Adrenal gland (tissue), 12 donors: ENCODE measurements around the gene CIBAR2. TPM values are rescaled to one million over a fixed set of nuclear protein-coding genes. Genes with fewer than 3 reads are reported as not detected.

Experiments used
- DNase-seq, 7 donors: peaks; one replicate each; pipeline ENCODE4 v3.0.0-alpha.2; 2019 to 2020
- H3K27ac ChIP-seq, 5 donors: fragments of 200-600 bp; sonication (generic) in 4 of 5; 1 replicate in 3 of 5; 2 replicates in 2 of 5; pipeline versions ENCODE4 v1.5.1 to v1.8.0; 2016 to 2020; ENCODE audit warnings: mild to moderate bottlenecking in 1 of 5
- H3K27me3 ChIP-seq: fragments of 200-600 bp; 2 replicates; pipeline ENCODE4 v1.8.0; 2021
- H3K36me3 ChIP-seq, 2 donors: fragments of 200-600 bp; replicated peaks in 1 of 2; 1 replicate in 1 of 2; 2 replicates in 1 of 2; pipeline versions ENCODE4 v1.5.1 to v1.8.0; 2018 to 2022
- H3K4me1 ChIP-seq, 2 donors: fragments of 200-600 bp; replicated peaks in 1 of 2; 1 replicate in 1 of 2; 2 replicates in 1 of 2; pipeline versions ENCODE4 v1.5.1 to v1.8.0; 2018 to 2021
- H3K4me3 ChIP-seq, 4 donors: fragments of 200-600 bp; sonication (generic) in 3 of 4; one replicate each; pipeline ENCODE4 v1.5.1; 2016 to 2018
- H3K9me3 ChIP-seq, 3 donors: fragments of 200-600 bp; sonication (generic) in 1 of 3; replicated peaks in 1 of 3; 1 replicate in 2 of 3; 2 replicates in 1 of 3; pipeline versions ENCODE4 v1.5.1 to v1.8.0; 2016 to 2021
- POLR2A ChIP-seq, 2 donors: fragments of 450-650 bp; IDR thresholded peaks; one replicate each; pipeline ENCODE4 v1.6.1; 2017; ENCODE audit warnings: antibody characterized with exemption in 2 of 2, mild to moderate bottlenecking in 2 of 2, moderate library complexity in 1 of 2
- WGBS, 4 donors: extraction: QIAGEN DNeasy Blood & Tissue Kit in 2 of 4; methylation state at CpG; one replicate each; pipeline versions ENCODE4 v1.1.5 to v1.1.7; 2013 to 2017; 5-methylcytosine and 5-hydroxymethylcytosine counted together
- intact Hi-C, 2 donors: fragments of 100-400 bp; cut with DNase I; formaldehyde crosslinking; loops; one replicate each; pipeline versions ENCODE4 v1.14.1 to v1.15.0; 2022 to 2023
- polyA plus RNA-seq, 3 donors: library from polyadenylated mRNA; stranded (reverse); fragments of 200-250 nt in 2 of 3; fragments of 350-450 nt in 1 of 3; fragmentation: Illumina TruSeq in 1 of 3; extraction: RNeasy Lipid Tissue Mini Kit (QIAGEN cat#74804) in 1 of 3; gene quantifications; one replicate each; pipeline ENCODE4 v1.2.3, GENCODE V29; 2013 to 2014
- total RNA-seq, 9 donors: library from RNA; depleted of rRNA in 4 of 9; stranded (reverse); fragments of >200 nt in 4 of 9; fragments of 120-200 nt in 1 of 9; fragmentation: NEBNext Ultra II Directional in 1 of 9; extraction: Animal tissue kit (Norgen Biotek cat#: 25700) in 1 of 9; gene quantifications; one replicate each; pipeline versions ENCODE4 v1.1.0 to v1.2.4, GENCODE V29; 2013 to 2023
- TF ChIP-seq, protein P1 (sequence below), 6 experiments: fragments of 450-650 bp in 4 of 6; fragments of 200-600 bp in 2 of 6; sonication (generic) in 1 of 6; IDR thresholded peaks; 1 replicate in 5 of 6; 2 replicates in 1 of 6; pipeline versions ENCODE4 v1.5.1 to v1.8.0; 2016 to 2021; ENCODE audit warnings: antibody characterized with exemption in 6 of 6, mild to moderate bottlenecking in 2 of 6, moderate library complexity in 1 of 6
- donor health status: healthy with polysubstance abuse.
- donor health status: Bipolar disorder and iron deficiency.
- donor health status: DM: yes; HTN: yes; CAD: no.
- donor health status: DM: no; HTN: no; CAD: no.
- donor health status: DM: no; HTN: no; CAD: no.
- donor health status: DM: yes; HTN: yes; CAD: no.

The CIBAR2 gene
- total and polyA plus RNA-seq, 12 donors = 0.17 to 2.6 (median 0.73) TPM; not detected in 4

DNA sequence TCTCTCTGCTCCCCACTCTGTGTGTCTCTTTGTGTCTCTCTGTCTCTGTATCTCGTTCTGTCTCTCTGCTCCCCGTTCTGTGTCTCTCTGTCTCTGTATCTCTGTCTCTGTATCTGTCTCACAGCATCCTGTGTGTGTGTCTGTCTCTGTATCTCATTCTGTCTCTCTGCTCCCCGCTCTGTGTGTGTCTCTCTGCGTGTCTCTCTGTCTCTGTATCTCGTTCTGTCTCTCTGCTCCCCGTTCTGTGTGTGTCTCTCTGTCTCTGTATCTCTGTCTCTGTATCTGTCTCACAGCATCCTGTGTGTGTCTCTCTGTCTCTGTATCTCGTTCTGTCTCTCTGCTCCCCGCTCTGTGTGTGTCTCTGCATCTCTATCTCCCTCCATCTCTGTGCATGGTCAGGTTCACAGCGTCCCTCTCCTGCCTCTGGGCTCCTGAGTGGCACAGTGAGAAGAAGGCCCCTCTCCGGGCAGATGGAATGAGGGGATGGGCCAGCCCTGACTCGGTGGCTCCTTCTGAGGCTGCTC, 38.9 kb upstream of the CIBAR2 start:
- 70 to 79% (median 76%) methylated on average over 9 to 11 of the region's 11 CpGs for WGBS, 4 donors
- TF ChIP-seq, protein P1, sequence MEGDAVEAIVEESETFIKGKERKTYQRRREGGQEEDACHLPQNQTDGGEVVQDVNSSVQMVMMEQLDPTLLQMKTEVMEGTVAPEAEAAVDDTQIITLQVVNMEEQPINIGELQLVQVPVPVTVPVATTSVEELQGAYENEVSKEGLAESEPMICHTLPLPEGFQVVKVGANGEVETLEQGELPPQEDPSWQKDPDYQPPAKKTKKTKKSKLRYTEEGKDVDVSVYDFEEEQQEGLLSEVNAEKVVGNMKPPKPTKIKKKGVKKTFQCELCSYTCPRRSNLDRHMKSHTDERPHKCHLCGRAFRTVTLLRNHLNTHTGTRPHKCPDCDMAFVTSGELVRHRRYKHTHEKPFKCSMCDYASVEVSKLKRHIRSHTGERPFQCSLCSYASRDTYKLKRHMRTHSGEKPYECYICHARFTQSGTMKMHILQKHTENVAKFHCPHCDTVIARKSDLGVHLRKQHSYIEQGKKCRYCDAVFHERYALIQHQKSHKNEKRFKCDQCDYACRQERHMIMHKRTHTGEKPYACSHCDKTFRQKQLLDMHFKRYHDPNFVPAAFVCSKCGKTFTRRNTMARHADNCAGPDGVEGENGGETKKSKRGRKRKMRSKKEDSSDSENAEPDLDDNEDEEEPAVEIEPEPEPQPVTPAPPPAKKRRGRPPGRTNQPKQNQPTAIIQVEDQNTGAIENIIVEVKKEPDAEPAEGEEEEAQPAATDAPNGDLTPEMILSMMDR (IDR thresholded peaks at IDR 0.05) = no peak
- TF ChIP-seq POLR2A (IDR thresholded peaks at IDR 0.05) = no peak
- no peak for DNase-seq
- Histone ChIP-seq H3K4me3 (no peak overlapping the region), H3K36me3 (no peaks in the 10 kb centered on the region), H3K4me1 (peaks cover 3 to 34% of the 10 kb centered on the region in 2 donors), H3K27me3 (no peaks in the 10 kb centered on the region), H3K27ac (peak overlapping the region in 2 of 5 donors; percentile 71 to 76), H3K9me3 (no peaks in the 10 kb centered on the region)
- intact Hi-C loops = no loop called here

DNA sequence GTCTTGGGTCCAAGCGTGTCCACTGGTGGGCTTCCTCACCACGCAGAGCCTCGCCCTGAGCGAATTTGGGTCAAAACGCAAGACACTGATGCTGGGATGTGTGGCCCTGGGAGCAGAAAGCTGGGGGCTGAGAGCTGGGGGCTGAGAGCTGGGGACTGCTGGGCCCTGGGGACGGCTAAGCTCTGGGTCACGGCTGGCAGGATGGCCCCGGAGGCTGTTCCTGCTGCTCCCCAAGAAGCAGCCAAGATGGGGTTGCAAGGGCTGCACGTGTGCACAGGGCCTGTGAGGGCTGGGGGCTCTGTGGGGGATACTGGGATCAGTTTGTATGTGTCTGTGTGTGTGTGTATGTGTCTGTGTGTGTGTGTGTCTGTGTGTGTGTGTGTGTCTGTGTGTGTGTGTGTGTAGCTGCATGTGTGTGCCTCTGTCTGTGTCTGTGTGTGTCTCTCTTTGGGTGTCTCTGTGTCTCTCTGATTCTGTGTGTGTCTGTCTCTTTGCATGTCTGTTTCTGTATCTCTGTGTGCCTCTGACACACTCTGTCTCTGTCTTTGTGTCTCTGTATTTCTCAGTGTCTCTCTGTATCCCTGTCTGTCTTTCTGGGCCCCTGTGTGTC, 38.2 kb upstream of the CIBAR2 start:
- H3K4me1 ChIP-seq = peaks cover 3 to 41% of the 10 kb centered on the region in 2 donors
- WGBS, 4 donors = 91 to 100% (median 96%) methylated on average over 1 to 9 of the region's 9 CpGs
- H3K36me3 ChIP-seq = no peaks in the 10 kb centered on the region
- intact Hi-C loops = no loop called here
- DNase-seq = no peak
- H3K27ac ChIP-seq = no peak overlapping the region
- no peaks in the 10 kb centered on the region for H3K9me3 ChIP-seq
- H3K4me3 ChIP-seq = no peak overlapping the region
- no peaks in the 10 kb centered on the region for H3K27me3 ChIP-seq
- TF ChIP-seq, protein P1 (IDR thresholded peaks at IDR 0.05) = no peak
- no peak for TF ChIP-seq POLR2A (IDR thresholded peaks at IDR 0.05)

DNA sequence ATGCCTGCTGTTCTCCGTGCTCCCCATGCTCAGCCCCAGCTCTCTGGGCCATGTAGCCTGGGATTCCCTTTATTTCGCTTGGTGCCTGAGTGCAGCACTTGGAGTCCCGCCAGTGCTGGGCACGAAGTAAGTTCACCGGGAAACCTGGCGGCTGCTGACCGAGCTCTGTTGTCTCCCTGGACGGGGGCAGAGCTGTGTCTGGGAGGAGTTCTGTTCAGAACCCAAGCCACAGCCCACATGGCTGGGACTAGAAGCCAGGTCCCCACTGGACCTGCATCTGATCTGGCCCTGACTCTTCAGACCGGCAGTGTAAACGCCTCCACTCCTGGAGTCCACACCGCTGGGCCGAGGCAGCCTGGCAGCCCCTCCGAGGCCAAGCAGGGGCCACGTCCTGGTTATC, 37.5 kb upstream of the CIBAR2 start:
- Histone ChIP-seq H3K27me3 (no peaks in the 10 kb centered on the region), H3K4me3 (no peak overlapping the region), H3K9me3 (no peaks in the 10 kb centered on the region), H3K27ac (no peak overlapping the region), H3K36me3 (no peaks in the 10 kb centered on the region), H3K4me1 (peaks cover 3 to 41% of the 10 kb centered on the region in 2 donors)
- TF ChIP-seq POLR2A (IDR thresholded peaks at IDR 0.05) = no peak
- TF ChIP-seq, protein P1 (IDR thresholded peaks at IDR 0.05) = no peak
- intact Hi-C loops = no loop called here
- DNase-seq = peak in 2 of 7 donors; percentile 49 to 85
- WGBS, 4 donors = 62 to 65% (median 63%) methylated on average over 8 to 14 of the region's 14 CpGs

DNA sequence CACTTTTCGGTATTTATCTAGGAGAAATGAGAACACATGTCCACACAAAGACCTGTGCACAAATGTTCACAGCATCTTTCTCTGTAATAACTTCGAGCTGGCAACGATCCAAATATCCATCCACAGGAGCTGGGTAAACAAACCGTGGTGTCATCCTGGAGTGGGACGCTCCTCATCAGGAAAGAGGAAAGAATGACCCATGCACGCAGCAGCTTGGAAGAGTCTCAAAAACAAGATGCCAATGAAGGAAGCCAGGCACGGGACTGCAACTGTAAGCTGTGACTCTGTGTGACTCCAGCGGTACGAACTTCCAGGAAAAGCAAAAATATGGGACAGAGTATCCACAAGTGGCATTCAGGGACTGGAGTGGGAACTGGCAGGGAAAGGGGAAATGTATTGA, 36.7 kb upstream of the CIBAR2 start:
- DNase-seq = peak in 1 of 7 donors; percentile 48
- Histone ChIP-seq H3K4me1 (peaks cover 3 to 41% of the 10 kb centered on the region in 2 donors), H3K27ac (peak overlapping the region in 1 of 5 donors; percentile 38), H3K4me3 (no peak overlapping the region), H3K27me3 (no peaks in the 10 kb centered on the region), H3K36me3 (no peaks in the 10 kb centered on the region), H3K9me3 (no peaks in the 10 kb centered on the region)
- intact Hi-C loops = no loop called here
- TF ChIP-seq, protein P1 (IDR thresholded peaks at IDR 0.05) = no peak
- no peak for TF ChIP-seq POLR2A (IDR thresholded peaks at IDR 0.05)
- 47 to 54% (median 52%) methylated on average over 9 of the region's 9 CpGs for WGBS, 4 donors
